SU-DHL-6 (cell line): ENCODE data around the gene CCDC85C.

Experiments used
- EZH2phosphoT487 ChIP-seq: fragments of 200-600 bp; sonication (generic), shearing (Covaris generic); conservative IDR thresholded peaks from 2 replicates; pipeline ENCODE4 v1.6.1; 2018; ENCODE audit warnings: mild to moderate bottlenecking, antibody characterized with exemption, low read length, moderate library complexity, mixed read lengths
- TF ChIP-seq, protein P1 (sequence below): fragments of 200-600 bp; sonication (generic); IDR thresholded peaks from one replicate; pipeline ENCODE4 v1.5.1; 2017; ENCODE audit warnings: antibody characterized with exemption, mild to moderate bottlenecking, low read length, moderate library complexity; ENCODE audit not compliant: insufficient read depth, poor library complexity, severe bottlenecking

- TF ChIP-seq, protein P1, sequence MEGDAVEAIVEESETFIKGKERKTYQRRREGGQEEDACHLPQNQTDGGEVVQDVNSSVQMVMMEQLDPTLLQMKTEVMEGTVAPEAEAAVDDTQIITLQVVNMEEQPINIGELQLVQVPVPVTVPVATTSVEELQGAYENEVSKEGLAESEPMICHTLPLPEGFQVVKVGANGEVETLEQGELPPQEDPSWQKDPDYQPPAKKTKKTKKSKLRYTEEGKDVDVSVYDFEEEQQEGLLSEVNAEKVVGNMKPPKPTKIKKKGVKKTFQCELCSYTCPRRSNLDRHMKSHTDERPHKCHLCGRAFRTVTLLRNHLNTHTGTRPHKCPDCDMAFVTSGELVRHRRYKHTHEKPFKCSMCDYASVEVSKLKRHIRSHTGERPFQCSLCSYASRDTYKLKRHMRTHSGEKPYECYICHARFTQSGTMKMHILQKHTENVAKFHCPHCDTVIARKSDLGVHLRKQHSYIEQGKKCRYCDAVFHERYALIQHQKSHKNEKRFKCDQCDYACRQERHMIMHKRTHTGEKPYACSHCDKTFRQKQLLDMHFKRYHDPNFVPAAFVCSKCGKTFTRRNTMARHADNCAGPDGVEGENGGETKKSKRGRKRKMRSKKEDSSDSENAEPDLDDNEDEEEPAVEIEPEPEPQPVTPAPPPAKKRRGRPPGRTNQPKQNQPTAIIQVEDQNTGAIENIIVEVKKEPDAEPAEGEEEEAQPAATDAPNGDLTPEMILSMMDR = no peak
- TF ChIP-seq EZH2phosphoT487 = no peak
Measured at GRCh38 chr14:99521176-99522024, 82.6 kb downstream of the CCDC85C start.
